ENCODE results near the gene CNPY3.
A peak's percentile ranks its signal among the peaks of the same experiment; 100 is the strongest.
"Not testable (repeated sequence)": the region's sequence is repeated elsewhere in the genome, so short reads cannot be mapped to it uniquely, and the experiment has no call there.

CNPY3 gene

DNA sequence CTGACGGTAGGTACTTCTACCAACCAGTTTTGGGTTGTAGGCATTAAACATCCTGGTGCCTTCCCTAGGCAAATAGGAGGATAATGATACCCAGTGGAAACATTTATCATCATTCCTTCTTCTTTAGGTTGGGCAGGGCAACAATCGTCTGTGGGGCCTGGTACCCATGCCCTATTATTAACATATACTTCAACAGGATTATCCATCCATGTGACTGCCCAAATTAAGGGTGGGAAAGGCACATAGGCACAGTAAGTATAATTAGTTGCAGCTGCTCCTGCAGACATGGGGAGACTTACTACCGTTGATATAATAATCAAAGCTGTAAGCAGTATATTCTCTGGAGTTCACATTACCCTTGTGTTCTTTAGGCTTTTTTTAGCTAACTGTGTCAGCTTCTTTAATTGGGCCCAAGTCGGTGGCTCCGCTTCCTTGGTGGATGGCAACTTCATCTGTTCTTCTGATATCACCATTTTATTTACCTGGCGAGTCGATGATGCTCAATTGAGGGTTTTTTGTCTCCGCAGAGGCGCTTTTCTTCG lies 33.0 kb upstream of the CNPY3 start:
- TF ChIP-seq, protein P1, sequence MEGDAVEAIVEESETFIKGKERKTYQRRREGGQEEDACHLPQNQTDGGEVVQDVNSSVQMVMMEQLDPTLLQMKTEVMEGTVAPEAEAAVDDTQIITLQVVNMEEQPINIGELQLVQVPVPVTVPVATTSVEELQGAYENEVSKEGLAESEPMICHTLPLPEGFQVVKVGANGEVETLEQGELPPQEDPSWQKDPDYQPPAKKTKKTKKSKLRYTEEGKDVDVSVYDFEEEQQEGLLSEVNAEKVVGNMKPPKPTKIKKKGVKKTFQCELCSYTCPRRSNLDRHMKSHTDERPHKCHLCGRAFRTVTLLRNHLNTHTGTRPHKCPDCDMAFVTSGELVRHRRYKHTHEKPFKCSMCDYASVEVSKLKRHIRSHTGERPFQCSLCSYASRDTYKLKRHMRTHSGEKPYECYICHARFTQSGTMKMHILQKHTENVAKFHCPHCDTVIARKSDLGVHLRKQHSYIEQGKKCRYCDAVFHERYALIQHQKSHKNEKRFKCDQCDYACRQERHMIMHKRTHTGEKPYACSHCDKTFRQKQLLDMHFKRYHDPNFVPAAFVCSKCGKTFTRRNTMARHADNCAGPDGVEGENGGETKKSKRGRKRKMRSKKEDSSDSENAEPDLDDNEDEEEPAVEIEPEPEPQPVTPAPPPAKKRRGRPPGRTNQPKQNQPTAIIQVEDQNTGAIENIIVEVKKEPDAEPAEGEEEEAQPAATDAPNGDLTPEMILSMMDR (IDR thresholded peaks at IDR 0.05; ENCODE audit: extremely low read depth, missing control alignments): no peak

DNA sequence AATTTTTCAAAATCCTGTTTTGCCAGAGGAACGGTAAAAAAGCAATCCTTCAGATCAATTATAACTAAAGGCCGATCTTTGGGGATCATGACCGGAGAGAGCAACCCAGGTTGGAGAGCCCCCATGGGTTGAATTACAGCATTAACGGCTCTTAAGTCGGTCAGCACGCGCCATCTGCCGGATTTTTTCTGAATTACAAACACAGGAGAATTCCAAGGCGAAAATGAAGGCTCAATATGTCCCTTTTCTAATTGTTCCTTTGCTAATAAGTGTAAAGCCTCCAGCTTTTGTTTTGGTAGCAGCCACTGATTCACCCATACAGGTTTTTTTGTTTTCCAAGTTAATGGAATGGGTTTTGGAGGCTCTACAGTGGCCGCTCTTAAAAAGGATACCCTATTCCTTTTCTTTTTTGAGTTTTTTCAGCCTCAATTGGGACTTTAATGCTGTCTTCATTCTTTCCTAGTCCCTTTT lies 30.4 kb upstream of the CNPY3 start:
- TF ChIP-seq, protein P1 (IDR thresholded peaks at IDR 0.05; ENCODE audit: extremely low read depth, missing control alignments): peak; percentile 43
- DNase-seq (ENCODE audit: low spot score): no peak

More for the DNA sequence above, 33.0 kb upstream of the CNPY3 start:
- no peak for DNase-seq (ENCODE audit: low spot score)

DNA sequence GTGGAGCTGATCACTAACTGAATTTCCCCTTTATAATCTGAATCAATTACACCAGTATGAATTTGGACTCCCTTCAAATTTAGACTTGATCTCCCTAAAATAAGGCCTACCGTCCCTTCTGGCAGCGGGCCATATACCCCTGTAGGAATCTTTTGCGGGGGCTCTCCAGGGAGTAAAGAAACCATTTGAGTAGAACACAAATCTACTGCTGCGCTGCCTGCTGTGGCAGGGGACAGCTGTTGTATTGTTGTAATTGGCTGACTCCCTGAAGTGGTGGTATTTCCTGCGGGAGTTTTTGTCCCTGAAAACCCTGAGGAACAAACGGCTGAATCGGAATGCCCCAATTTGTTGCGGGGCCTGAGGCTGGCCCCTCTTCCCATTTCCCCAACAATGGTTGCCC lies 29.4 kb upstream of the CNPY3 start:
- TF ChIP-seq, protein P1 (IDR thresholded peaks at IDR 0.05; ENCODE audit: extremely low read depth, missing control alignments): no peak
- DNase-seq (ENCODE audit: low spot score): no peak

DNA sequence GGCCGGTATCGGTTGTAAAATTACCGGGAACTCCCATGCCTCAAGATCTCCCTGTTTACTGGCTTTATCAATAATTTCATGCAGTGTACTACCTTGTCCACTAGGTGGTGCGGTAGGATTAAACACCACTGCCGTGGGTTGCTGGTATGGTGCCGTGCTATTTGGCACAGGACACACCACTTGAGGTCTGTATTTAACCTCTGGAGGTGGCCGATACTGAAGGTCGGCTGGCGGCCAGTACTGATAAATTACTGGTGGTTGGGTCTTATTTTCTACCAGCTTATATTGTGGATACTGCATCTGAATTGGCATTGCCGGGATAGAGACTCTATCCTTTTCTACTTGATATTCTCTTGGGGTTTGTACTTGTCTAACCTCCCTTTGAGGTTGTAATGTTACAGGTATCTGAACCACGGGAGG lies 27.7 kb upstream of the CNPY3 start:
- TF ChIP-seq, protein P1 (IDR thresholded peaks at IDR 0.05; ENCODE audit: extremely low read depth, missing control alignments): peak; percentile 94
- peak; percentile 70 for DNase-seq (ENCODE audit: low spot score)

DNA sequence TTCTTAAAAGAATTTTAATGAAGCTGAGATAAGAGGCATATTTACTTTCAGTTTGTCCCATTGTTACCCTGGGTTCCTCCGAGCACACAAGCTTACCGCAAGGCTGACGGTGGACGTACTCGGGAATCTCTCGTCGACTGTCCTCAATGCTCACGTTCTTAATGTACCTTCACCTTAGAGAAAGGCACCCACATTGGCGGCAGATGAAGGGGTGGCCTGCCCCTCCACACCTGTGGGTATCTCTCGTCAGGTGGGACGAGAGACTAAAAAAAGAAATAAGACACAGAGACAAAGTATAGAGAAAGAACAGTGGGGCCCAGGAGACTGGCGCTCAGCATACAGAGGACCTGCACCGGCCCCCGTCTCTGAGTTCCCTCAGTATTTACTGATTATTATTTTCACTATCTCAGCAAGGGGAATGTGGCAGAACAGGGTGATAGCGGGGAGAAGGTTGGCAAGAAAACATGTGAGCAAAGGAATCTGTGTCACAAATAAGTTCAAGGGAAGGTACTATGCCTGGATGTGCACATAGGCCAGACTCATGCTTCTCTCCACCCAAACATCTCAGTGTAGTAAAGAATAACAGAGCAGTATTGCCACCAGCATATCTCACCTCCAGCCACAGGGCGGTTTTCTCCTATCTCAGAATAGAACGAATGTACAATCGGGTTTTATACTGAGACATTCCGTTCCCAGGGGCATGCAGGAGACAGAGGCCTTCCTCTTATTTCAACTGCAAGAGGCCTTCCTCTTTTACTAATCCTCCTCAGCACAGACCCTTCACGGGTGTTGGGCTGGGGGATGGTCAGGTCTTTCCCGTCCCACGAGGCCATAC lies 26.6 kb upstream of the CNPY3 start:
- not testable (repeated sequence) for DNase-seq (ENCODE audit: low spot score)

DNA sequence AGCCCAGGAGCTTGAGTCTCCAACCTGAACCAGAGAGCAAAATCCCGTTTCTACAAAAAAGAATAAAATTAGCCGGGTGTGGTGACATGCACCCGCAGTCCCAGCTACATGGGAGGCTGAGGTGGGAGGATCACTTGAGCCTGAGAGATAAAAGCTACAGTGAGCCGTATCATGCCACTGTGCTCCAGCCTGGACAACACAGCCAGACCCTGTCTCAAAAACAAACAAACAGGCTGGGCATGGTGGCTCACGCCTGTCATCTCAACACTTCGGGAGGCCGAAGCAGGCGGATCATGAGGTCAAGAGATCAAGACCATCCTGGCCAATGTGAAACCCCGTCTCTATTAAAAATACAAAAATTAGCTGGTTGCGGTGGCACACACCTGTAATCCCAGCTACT lies 24.8 kb upstream of the CNPY3 start:
- TF ChIP-seq, protein P1 (IDR thresholded peaks at IDR 0.05; ENCODE audit: extremely low read depth, missing control alignments): no peak
- no peak for DNase-seq (ENCODE audit: low spot score)

DNA sequence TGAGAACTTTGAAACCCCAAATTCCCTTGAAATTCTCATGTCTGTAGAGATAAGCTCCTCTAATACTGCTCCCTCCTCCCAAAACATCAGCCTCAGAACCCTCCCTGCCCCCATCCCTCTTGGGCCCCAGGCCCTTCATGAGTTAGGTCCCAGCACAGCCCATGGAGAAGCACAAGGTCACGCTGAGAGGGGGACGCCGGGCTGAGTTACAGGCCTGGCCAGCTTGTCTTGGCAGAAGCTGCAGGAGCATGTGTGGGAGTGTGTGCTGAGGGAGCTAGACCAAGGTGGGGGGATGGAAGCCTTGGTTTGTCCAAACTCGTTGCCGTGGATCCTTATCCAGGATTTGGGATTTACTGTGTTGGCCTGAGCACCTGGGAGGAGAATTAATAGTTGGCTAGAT lies 21.9 kb upstream of the CNPY3 start:
- TF ChIP-seq, protein P1 (IDR thresholded peaks at IDR 0.05; ENCODE audit: extremely low read depth, missing control alignments): no peak
- no peak for DNase-seq (ENCODE audit: low spot score)
